HFFc6 (cell line): ENCODE results near the gene SYT7. TPM values are rescaled to one million over a fixed set of nuclear protein-coding genes. Genes with fewer than 3 reads are reported as not detected.

Source experiments
- DNase-seq: peaks from one replicate; pipeline ENCODE4 v3.0.0-alpha.2; 2018
- H3K27ac Mint-ChIP-seq: 2 replicates; pipeline ENCODE4 v1.8.0; 2020; ENCODE audit warnings: mild to moderate bottlenecking, mixed read lengths
- H3K27me3 Mint-ChIP-seq: 2 replicates; pipeline ENCODE4 v1.8.0; 2021; ENCODE audit warnings: mild to moderate bottlenecking, moderate library complexity, mixed read lengths; ENCODE audit not compliant: insufficient read depth
- H3K36me3 Mint-ChIP-seq: 2 replicates; pipeline ENCODE4 v1.8.0; 2021; ENCODE audit warnings: low read depth, mixed read lengths
- H3K4me1 Mint-ChIP-seq: 2 replicates; pipeline ENCODE4 v1.8.0; 2020; ENCODE audit warnings: low read depth, mixed read lengths
- H3K4me3 Mint-ChIP-seq: 2 replicates; pipeline ENCODE4 v1.8.0; 2020; ENCODE audit warnings: mild to moderate bottlenecking, moderate library complexity, mixed read lengths
- H3K9me3 Mint-ChIP-seq: 2 replicates; pipeline ENCODE4 v1.8.0; 2020; ENCODE audit warnings: mild to moderate bottlenecking, mixed read lengths
- total RNA-seq, 6 experiments: library from RNA; stranded (reverse); fragmentation: NEBNext Ultra II Directional; extraction: Animal tissue kit (Norgen Biotek cat#: 25700); gene quantifications; 2 replicates in 1 of 6; 3 replicates in 5 of 6; pipeline ENCODE4 v1.2.3, GENCODE V29; 2021
- TF ChIP-seq, protein P1 (sequence below): fragments of 200-600 bp; sonication (generic); IDR thresholded peaks from 2 replicates; pipeline ENCODE4 v1.5.0; 2021; ENCODE audit warnings: antibody characterized with exemption, mild to moderate bottlenecking

The SYT7 gene
- total RNA-seq, 6 experiments from 2014 or later, result 0.05 to 0.21 (median 0.11) TPM; not detected in 3

DNA sequence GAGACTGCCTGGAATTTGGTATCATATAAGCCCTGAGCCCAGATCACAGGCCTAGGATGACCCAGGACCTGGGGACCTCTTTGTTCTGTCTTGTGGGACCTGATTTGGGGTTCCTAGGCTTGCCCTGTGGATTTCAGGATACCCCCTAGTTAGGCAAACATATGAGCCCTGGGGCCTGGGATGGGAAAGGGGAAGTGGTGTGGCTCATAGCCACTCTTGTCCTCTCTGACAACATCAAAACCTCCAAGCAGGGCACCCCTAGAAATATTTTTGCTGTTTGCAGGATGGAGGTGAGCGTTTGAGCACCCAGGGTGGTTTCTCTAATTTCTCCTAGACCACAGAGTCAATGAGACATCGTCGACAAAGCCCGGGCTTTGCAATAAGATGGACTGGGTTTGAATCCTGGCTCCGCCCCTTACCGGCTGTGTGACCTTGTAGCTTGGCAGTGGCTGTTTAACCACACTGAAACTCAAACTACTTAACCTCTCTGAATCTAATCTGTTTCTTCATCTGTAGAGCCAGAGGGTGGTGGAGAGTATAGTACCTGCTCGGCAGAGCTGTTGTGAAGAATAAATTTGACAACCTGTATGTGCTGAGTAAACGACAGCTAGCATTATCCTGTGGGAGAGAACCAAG lies 77.6 kb downstream of the SYT7 start:
- TF ChIP-seq, protein P1, sequence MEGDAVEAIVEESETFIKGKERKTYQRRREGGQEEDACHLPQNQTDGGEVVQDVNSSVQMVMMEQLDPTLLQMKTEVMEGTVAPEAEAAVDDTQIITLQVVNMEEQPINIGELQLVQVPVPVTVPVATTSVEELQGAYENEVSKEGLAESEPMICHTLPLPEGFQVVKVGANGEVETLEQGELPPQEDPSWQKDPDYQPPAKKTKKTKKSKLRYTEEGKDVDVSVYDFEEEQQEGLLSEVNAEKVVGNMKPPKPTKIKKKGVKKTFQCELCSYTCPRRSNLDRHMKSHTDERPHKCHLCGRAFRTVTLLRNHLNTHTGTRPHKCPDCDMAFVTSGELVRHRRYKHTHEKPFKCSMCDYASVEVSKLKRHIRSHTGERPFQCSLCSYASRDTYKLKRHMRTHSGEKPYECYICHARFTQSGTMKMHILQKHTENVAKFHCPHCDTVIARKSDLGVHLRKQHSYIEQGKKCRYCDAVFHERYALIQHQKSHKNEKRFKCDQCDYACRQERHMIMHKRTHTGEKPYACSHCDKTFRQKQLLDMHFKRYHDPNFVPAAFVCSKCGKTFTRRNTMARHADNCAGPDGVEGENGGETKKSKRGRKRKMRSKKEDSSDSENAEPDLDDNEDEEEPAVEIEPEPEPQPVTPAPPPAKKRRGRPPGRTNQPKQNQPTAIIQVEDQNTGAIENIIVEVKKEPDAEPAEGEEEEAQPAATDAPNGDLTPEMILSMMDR, result no peak
- Mint-ChIP-seq H3K27me3 (peaks cover 53% of the 10 kb centered on the region), H3K4me3 (no peak overlapping the region), H3K9me3 (no peaks in the 10 kb centered on the region), H3K27ac (no peak overlapping the region), H3K4me1 (peaks cover 10% of the 10 kb centered on the region), H3K36me3 (no peaks in the 10 kb centered on the region)
- DNase-seq, result no peak

DNA sequence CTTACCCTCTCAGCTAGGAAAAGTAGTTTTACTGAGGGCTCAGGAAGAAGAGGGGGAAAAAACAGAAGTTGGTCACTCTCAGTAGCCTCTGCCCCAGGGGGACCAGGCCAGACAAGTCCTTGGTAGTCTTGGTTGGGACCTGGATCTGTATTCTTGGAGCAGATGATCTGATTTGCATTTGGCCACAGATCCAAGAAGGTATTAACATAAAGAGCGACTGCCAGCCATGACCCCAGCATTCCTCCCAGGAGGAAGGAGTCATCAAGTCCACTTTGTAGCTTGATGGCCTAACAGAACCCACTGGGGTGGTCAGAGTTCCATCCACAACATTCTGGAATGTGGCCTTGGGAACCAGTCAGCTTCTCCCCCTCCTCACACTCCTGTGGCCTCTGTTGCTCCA lies 78.4 kb downstream of the SYT7 start:
- Mint-ChIP-seq H3K27me3 (peaks cover 46% of the 10 kb centered on the region), H3K4me1 (peaks cover 10% of the 10 kb centered on the region), H3K36me3 (no peaks in the 10 kb centered on the region), H3K9me3 (no peaks in the 10 kb centered on the region), H3K4me3 (no peak overlapping the region), H3K27ac (no peak overlapping the region)
- DNase-seq, result no peak
- TF ChIP-seq, protein P1, result no peak

DNA sequence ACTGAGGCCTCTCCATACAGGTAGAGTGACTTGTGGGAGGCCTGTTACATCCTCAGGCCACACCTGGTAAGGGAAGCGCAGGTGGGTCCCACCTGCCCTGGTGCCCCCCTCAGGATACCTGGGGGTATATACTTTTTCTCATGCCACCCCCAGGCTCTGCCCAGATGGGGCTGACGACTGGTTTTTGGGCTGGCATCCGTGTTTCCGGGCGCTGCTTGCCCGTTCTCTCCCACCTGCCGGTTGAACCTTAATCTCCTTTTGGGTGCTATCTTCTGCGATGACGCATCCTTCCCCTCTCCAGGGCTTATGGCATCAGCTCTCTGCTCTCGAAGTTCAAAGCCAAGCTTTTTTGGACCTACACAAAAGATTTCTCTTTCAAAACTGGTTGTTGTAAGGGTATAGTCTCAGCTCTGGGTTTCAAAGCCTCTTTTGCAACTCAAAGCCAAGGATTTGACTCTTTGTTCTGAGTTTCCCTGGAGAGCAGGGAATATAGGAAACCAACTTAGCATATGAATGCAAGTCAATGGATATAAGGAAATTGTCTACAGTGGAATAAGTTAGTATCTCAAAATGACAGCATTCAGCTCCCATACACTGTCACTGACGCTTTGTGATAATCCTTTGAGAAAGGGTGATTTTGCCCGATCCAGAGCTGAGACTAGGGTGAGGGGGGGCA lies 80.9 kb downstream of the SYT7 start:
- DNase-seq, result no peak
- Mint-ChIP-seq H3K4me3 (no peak overlapping the region), H3K27me3 (peaks cover 28% of the 10 kb centered on the region), H3K27ac (no peak overlapping the region), H3K36me3 (no peaks in the 10 kb centered on the region), H3K9me3 (no peaks in the 10 kb centered on the region), H3K4me1 (no peaks in the 10 kb centered on the region)
- TF ChIP-seq, protein P1, result no peak

DNA sequence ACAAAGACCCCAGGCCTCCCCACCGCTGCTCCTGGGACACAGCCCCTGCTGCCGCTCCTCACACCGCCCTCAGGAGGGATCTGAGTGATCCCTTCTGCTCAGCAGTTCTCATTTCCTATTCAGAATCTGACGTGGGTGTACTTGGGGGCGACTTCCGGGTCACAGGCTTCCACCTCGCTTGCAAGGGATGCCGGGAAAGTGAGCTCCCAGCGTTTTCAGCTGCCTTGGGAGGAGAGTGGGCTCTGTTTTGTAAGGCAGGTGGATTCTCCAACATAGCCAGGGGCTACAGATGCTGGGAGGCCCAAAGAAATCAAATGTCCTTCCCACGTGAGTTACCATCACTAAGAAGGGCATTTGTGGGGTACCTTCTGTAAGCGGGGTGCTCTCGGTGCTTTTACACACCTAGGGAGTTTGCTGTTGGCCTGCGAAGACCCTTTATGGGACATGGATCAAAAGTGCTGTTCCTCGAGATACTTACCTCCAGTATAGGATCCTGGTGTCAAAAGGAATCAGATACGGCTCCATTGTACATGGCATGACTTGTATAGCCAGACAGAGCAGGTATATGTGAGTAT lies 82.0 kb downstream of the SYT7 start:
- no peaks in the 10 kb centered on the region for H3K9me3 Mint-ChIP-seq
- no peaks in the 10 kb centered on the region for H3K4me1 Mint-ChIP-seq
- H3K27me3 Mint-ChIP-seq, result peaks cover 31% of the 10 kb centered on the region
- H3K27ac Mint-ChIP-seq, result no peak overlapping the region
- TF ChIP-seq, protein P1, result no peak
- no peak overlapping the region for H3K4me3 Mint-ChIP-seq
- DNase-seq, result no peak
- no peaks in the 10 kb centered on the region for H3K36me3 Mint-ChIP-seq

DNA sequence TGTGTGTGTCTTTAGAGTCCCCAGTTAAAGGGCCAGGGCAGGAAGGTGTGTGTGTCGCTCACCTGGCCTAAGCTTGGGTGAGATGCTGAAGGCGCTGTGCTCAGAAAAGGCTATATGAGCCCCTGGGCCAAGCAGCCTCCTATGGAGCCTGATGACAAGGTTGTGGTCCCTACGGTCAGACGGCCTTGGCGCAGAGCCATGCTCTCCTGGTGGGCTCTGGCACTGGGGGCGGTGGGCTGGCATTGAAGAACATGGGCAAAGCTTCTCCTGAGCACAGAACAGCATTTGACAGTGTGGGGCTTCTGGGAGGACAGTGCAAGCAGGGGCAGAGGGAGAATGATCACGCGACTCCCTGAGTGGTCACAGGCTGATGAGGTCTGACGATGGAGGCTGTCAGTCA lies 83.0 kb downstream of the SYT7 start:
- TF ChIP-seq, protein P1, result no peak
- DNase-seq, result no peak
- Mint-ChIP-seq H3K4me3 (no peak overlapping the region), H3K4me1 (no peaks in the 10 kb centered on the region), H3K27me3 (peaks cover 26% of the 10 kb centered on the region), H3K36me3 (no peaks in the 10 kb centered on the region), H3K9me3 (no peaks in the 10 kb centered on the region), H3K27ac (no peak overlapping the region)
